CD4-positive, alpha-beta T cell treated with Interleukin-12 subunit alpha and Interleukin-12 subunit beta, for 1 hour (primary cell): ENCODE measurements around the gene PPP1R11.
"Not testable (repeated sequence)": the region's sequence is repeated elsewhere in the genome, so short reads cannot be mapped to it uniquely, and the experiment has no call there.

ENCODE experiments used
- DNase-seq: peaks from one replicate; pipeline ENCODE4 v3.0.0-alpha.2; 2020

Gene PPP1R11

DNA sequence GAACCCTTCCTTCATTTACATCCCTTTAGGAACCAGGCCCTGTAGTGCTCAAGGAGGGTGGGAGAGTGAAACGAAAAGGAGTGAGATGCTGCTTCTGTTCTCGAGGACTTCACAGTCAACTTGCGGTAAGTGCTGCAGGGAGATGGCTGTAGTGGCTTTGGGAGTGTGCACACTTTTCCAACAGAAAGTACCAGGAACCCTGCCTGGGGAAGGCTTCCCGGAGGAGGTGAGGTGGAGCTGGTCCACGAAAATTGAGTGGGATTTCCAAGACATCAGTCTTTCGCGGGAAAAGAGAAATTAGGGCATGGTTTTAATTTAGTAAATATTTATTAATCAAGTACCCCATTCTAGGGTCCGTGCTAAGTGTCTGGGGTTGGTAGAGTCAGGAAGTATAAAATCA is 33.2 kb downstream of the PPP1R11 start:
- no peak for DNase-seq

DNA sequence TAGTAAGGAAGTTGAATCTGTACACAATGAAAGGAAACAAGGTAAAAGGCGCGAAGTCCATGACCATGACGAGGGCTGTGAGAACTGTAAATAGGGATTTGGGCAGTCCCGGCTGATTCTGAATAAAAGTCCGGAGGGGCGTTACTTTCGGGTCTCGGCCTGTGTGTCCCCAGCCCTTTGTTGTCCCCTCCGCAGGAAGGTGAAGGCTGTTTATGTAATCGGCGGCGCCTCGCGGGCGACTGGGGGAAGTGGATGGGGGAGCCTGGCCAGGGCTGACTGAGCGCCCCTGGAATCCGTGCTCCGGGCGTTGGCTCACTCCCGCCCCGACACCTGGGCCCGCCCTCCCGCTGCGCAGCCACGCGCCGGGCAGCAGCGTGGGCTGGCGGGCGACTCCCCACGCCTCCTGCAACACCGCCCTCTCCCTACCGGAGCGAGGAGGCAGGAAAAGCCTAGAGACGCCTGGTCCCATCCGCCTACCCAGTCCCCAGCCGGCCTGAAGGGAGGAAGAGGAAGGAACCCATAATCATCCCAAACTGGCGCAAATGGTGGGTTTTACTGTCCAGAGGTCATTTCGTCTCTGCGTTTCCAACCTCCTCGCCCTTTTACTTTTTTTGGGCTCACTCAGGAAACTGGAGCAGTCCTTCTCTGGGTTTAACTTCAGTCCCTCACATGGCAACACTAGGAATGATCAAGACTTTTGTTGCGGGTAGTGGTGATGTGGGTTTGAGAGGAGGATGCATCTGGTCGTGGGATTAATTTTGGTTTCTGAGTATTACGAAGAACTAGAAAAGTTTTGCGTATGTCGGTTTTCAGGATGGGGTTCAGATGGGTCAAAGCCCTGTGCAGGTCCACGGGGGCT is 33.8 kb downstream of the PPP1R11 start:
- peak; percentile 18 for DNase-seq

DNA sequence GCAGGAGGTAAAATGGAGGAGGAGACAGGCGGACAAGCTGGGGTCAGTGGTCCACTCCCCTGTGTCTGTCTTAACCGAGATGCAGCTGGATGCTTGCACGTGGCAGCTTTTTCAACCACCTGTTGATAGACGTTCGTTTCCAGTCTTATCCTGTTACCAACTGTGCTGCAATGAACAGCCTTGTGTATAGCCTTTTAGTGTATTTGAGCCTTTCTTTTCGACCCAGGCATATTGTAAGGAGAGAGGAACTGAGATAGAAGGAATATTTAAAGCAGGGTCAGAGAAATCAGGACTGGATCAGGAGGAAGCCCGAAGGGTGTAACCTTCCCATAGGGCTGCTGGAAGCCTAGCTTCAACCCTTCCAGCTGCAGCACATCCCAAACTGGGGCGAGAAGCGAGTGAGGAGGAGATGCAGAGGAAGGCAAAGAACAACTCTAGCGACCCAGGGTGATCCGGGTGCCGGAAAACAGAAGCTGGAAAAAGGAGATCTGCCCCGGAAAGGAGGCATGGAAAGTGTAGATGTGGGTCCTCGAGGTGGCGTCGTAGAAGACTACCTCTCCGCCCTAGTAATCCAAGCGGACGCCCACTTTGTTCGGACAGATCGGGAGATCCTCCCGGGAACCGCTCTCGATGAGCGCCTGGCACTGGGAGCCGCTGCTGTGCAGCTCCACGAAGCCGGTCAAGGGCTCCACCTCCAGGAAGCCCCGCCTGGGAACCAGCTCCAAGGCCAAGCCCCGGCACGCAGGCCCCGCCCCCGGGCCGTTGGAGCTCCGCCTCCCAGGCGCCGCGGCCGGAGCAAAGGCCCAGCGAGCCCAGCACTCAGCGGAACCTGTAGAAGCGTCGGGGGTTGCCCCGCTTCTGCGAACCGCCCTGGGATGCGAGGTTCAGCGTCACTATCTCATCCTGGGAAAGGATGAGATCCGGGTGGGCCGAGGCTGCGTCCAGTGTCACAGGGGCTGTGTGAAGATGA is 34.7 kb downstream of the PPP1R11 start:
- DNase-seq: peak; percentile 72

DNA sequence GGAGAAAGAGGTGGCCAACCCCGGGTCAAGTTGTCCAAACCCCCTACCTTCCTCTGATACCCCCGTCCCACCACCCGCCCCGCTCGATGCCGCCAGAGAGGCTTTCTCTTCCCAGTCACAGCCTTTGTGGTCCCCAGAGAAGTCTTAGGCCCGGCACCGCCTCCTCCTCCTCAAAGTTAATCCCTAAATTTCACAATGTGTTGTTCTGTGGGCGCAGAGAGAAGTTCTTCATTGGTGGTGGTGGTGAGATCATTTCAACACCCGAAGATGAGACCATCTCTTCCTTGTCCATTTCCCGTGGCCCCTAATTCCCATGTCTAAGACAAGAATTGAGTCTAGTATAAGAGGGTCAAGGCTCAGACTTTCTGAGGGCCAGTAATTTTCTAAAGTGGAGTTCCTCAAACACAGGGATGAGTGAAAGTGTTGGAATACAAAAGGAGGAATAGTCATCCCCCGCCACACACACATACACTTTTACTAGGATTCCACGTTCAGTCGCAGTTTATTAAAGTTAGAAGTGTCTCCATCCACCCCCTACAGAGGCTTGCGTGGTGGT is 35.5 kb downstream of the PPP1R11 start:
- DNase-seq: no peak

GRCh38 chr6:30102970-30103871 is 36.2 kb downstream of the PPP1R11 start:
- peak; percentile 87 for DNase-seq

DNA sequence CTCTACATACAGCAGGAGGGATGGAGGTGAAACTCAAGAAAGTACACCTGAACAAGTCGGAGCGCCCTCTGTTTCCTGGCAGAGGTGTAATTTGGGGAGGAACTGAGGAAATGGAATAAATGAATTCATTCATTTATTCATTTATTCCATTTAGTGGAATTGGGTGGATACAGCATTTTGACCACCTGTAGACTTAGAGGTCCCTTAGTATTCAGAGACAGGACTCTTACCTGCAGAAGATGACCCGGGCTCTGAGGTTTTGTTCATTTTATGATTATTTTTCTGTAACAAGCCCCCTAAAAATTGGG is 36.8 kb downstream of the PPP1R11 start:
- DNase-seq: no peak

GRCh38 chr6:30104661-30105060 is 37.7 kb downstream of the PPP1R11 start:
- no peak for DNase-seq

DNA sequence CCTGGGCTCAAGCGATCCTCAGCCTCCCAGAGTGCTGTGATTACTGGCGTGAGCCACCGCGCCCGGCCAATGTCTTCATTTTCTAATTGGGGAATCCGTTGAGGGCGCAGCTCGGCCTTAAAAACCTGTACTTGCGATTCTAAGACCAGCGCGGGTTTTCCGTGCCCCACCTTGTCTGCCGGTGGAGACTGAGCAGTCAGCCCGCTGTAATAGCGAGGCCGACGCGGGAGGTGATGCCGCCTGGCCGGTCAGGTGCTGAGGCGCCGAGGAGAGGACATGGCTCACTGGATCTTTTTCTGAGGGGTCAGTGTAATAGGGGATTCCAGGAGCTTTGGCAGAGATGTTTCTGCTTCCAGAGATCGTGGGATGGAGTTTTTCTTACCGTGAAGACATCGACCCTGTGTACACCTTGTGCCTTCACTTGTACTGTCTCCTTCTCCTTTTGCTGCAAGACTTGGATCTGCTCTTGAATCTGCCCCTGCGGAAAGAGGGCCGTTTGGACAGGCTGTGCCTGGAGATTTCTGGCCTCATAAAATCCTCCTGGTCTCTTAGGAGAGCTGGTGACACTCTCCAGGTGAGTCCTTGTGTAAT is 44.4 kb downstream of the PPP1R11 start:
- DNase-seq: no peak

GRCh38 chr6:30112402-30112994 is 45.5 kb downstream of the PPP1R11 start:
- no peak for DNase-seq

GRCh38 chr6:30113003-30113759 is 46.2 kb downstream of the PPP1R11 start, which contains the start of gene TRIM31:
Gene TRIM31 (minus strand): TSS chr6:30113090. CDS start chr6:30112805, 285 bp downstream.
- DNase-seq: no peak

- no peak for DNase-seq
These were observed 46.8 kb downstream of the PPP1R11 start for GRCh38 chr6:30113841-30114240.

DNA sequence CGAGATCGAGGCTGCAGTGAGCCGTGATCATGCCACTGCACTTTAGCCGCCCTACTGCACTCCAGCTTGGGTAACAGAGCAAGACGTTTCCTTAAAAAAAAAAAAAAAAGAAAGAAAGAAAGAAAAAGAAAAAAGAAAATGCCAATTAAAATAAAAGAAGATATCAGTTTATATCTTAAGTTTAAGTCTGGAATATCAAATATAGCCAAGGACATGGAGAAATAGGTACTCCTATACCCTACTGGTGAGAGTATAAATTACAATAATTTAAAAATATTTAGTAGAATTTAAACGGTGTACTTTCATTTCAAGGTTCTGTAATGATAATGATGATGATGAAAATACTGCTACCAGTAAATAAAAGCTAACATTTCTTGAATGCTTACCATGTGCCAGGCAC is 49.7 kb downstream of the PPP1R11 start:
- no peak for DNase-seq

DNA sequence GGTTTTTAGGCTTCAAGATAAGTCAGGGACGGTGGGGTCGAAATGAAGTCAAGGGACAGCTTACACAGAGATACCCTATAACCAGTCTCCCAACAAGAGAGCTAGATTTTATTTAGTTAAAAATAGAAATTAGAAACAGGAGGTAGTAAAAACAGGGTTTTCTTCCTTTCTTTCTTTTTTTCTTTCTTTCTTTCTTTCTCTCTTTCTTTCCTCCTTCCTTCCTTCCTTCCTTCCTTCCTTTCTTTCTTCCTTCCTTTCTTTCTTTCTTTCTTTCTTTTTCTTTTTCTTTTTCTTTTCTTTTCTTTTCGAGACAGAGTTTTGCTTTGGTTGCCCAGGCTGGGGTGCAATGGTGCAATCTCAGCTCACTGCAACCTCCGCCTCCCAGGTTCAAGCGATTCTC is 51.7 kb downstream of the PPP1R11 start:
- not testable (repeated sequence) for DNase-seq
